A673 (cell line): Measurements from ENCODE around the gene EMP2.

Experiments
- EZH2 ChIP-seq: fragments of 200-600 bp; sonication (generic); IDR thresholded peaks from 2 replicates; pipeline ENCODE4 v1.6.1; 2017; ENCODE audit warnings: borderline replicate concordance, low read depth, mild to moderate bottlenecking, mixed read lengths, antibody characterized with exemption, low read length; ENCODE audit not compliant: poor library complexity, severe bottlenecking
- TF ChIP-seq, protein P1 (sequence below): fragments of 300-800, 200-600 bp; sonication (generic); conservative IDR thresholded peaks from 2 replicates; pipeline ENCODE4 v1.5.1; 2017; ENCODE audit warnings: low read depth, mild to moderate bottlenecking, antibody characterized with exemption, low read length, moderate library complexity, mixed read lengths

- TF ChIP-seq, protein P1, sequence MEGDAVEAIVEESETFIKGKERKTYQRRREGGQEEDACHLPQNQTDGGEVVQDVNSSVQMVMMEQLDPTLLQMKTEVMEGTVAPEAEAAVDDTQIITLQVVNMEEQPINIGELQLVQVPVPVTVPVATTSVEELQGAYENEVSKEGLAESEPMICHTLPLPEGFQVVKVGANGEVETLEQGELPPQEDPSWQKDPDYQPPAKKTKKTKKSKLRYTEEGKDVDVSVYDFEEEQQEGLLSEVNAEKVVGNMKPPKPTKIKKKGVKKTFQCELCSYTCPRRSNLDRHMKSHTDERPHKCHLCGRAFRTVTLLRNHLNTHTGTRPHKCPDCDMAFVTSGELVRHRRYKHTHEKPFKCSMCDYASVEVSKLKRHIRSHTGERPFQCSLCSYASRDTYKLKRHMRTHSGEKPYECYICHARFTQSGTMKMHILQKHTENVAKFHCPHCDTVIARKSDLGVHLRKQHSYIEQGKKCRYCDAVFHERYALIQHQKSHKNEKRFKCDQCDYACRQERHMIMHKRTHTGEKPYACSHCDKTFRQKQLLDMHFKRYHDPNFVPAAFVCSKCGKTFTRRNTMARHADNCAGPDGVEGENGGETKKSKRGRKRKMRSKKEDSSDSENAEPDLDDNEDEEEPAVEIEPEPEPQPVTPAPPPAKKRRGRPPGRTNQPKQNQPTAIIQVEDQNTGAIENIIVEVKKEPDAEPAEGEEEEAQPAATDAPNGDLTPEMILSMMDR, result no peak
- no peak for TF ChIP-seq EZH2
These were observed 27.4 kb downstream of the EMP2 start for GRCh38 chr16:10552998-10553491.
